HG03159 (cell line): ENCODE measurements around the gene SPTBN4.
"Not testable (repeated sequence)": the region's sequence is repeated elsewhere in the genome, so short reads cannot be mapped to it uniquely, and the experiment has no call there.

Source experiments
- ATAC-seq: cut with Tn5 transposase; IDR thresholded peaks from one replicate; pipeline ENCODE4 v1.9.1; 2021; ENCODE audit warnings: mild to moderate bottlenecking, moderate library complexity; ENCODE audit not compliant: unreplicated experiment

Gene SPTBN4

DNA sequence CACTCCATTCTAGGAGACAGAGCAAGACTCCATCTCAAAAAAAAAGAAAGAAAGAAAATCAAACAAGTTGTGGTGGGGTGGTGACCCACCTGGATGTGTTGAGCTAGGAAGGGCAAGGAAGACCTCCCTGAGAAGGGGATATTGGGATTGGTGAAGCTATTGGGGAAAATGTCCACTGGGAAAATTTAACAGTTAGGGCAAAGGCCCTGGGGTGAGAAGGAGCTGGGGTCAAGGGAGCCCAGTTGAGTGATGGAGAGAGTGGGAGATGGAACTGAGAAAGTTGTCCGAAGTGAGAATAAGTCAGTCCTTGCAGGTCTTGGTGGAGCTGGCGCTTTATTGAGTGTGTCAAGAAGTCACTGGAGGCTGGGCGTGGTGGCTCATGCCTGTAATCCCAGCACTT lies 28.5 kb upstream of the SPTBN4 start:
- no peak for ATAC-seq

DNA sequence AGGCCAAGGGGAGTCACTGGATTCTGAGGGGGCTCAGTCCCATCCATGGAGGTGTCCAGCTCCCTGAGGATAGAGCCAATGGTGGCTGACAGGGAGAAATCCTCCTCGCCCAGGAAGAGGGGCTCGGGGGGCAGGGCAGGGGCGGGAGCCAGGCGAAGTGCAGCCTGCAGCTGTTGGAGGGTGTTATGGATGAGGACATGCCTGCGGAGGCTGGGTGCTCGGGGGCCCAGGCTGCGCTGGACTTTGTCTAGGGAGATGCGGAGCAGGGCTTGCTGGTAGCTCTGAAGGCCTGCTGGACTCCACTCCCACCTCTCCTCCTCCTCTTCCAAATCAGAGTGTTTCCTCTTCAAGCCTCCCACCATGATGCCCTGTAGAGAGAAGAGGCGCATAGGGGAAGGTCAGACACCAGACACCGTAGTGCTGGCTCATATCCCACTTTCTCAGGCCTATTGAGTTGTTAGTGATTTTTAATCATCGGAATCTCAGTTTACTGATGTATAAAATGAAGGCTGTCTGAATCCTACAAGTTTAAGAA lies 25.0 kb upstream of the SPTBN4 start:
- ATAC-seq = no peak

GRCh38 chr19:40442328-40443130 lies 24.3 kb upstream of the SPTBN4 start:
- ATAC-seq = no peak

GRCh38 chr19:40443131-40443999 lies 23.4 kb upstream of the SPTBN4 start:
- peak; percentile 70 for ATAC-seq

GRCh38 chr19:40444000-40444824 lies 22.6 kb upstream of the SPTBN4 start, which contains the start of gene SERTAD3:
SERTAD3 (minus strand) TSS chr19:40444335; CDS start chr19:40442080, 2,255 bp downstream.
- peak; percentile 66 for ATAC-seq

GRCh38 chr19:40444825-40445312 lies 21.9 kb upstream of the SPTBN4 start:
- no peak for ATAC-seq

DNA sequence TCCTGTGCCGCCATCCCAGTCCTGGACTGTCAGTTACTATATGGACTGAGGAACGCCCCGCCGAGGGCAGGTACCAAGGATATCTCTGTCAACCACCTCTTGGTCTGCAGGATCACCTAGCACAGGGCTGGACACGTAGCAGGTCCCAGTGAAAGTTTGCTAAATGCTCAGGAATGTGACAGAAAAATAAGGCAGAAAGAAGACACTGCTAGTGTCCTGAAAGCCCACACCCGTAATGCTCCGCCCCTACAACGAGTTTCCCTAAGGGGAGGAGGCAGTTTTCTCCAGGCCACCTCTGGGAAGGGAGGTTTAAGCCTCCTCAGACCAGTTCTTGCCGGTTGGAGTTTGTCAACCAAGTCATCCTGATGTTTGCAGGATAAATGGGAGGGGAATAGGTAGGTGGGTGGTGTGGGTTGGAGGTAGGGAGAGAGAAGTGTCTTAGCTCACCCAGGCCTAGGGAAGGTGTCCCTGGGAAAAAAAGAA lies 21.0 kb upstream of the SPTBN4 start:
- ATAC-seq = no peak

DNA sequence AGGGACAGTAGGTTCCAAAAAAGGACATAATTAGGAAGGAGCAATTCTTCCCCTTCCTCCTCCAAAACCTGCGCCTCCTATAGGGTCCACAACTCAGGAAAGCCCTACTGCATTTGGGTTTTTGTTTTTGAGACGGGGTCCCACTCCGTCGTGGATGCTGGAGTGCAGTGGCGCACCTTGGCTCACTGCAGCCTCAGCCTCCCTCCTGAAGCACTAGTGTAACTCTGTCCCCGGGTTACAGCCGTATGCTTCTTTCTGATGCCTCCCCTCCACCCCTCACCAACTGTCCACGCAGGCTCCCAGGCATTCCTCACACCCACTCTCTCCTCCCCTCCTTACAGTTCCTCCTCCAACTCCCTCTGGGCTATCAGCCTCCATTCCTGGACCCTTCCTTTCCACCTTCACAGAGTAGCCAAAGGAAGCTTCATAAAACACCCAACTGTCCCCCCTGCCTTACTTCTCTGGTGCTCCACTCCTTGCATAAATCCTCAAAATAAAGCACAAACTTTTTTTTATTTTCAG lies 20.5 kb upstream of the SPTBN4 start:
- ATAC-seq = no peak

DNA sequence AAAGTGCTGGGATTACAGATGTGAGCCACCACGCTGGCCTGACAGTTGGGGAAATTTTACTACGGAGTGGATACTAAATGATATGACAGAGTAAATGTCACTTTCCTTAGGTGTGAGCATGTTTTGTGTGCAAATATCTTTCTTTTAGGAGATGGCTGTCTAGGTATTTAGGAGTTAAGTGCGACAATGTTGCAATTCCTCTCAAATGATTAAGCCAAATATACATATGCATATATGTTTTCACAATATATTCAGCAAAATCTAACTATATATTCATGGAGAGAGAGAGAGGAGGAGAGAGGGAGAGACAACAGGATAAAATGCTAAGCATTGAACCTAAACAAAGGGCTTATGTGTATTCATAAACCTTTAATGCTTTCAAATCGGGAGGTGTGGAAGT lies 17.3 kb upstream of the SPTBN4 start:
- ATAC-seq = no peak

- no peak for ATAC-seq
Measured at GRCh38 chr19:40450664-40451063, 16.1 kb upstream of the SPTBN4 start.

DNA sequence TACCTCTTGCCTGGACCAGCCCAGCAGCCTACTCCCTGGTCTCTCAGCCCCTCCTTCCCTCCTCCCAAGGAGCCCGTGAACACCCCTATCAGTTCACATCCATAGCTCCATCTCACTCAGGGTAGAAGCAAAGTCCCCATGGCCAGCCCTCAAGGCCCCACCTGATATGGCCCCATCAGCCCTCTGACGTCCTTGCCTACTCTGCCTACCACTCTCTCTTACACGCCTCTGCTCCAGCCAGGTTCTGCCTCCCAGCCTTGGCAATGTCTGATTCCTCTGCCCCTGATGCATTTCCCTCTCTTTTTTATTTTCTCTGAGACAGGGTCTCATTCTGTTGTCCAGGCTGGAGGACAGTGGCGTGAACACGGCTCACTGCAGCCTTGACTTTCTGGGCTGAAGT lies 14.8 kb upstream of the SPTBN4 start:
- no peak for ATAC-seq

- ATAC-seq = no peak
Measured at GRCh38 chr19:40453151-40453735, 13.6 kb upstream of the SPTBN4 start.

DNA sequence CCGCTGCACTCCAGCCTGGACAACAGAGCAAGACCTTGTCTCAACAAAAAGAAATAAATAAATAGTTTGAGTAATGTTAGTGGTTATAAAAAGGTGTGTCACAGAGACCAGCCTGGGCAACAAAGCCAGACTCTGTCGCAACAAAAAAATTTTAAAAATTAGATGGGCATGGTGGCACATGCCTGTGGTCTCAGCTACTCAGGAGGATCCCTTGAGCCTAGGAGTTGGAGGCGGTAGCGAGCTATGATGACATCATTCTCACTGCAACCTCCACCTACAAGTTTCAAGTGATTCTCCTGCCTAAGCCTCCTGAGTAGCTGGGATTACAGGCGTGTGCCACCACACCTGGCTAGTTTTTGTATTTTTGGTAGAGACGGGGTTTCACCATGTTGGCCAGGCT lies 12.9 kb upstream of the SPTBN4 start:
- not testable (repeated sequence) for ATAC-seq

DNA sequence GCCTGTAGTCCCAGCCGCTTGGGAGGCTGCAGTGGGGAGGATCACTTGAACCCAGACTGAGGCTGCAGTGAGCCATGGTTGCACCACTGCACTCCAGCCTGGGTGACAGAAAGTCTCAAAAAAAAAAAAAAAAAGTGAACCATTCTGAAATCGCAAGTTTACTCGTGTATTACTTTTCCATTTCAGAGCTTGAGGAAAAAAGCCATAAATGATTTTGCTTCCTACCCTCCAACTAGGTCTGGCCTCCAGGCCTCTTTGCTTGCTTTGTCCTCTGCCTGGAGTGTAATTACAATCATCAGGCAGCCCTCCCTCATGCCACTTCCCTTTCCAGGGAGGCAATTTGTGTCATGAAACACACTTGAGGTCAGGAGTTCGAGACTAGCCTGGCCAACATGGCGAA lies 9.8 kb upstream of the SPTBN4 start:
- ATAC-seq = no peak

DNA sequence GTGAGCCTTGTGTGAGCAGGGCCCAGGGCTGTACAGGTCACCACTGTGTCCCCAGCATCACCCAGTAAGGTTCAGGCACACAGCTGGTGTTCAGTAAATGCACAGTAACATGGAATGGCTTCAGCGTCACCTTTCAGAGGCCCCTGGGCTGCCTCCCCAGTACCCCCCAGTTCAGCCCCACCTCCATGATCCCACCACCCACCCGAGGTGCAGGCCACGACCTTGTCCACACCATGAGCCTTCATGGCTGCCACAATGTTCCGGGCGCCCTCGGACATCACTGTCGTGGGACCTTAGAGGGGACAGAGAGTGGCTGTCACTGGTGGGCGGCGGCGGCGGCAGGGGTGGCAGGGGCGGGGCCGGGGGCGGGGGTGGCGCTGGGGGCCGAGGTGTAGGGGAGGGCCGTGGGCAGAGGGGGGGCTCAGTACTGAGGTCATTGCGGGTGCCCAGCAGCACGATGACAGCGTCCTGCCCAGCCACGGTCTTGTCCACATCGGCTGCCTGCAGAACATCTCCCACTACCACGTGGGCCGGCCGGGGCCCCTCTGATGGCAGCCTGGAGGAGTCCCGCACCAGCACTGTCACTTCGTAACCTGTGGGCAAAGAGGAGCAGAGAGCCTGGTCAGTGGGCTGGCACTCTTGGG lies 8.7 kb upstream of the SPTBN4 start:
- no peak for ATAC-seq

DNA sequence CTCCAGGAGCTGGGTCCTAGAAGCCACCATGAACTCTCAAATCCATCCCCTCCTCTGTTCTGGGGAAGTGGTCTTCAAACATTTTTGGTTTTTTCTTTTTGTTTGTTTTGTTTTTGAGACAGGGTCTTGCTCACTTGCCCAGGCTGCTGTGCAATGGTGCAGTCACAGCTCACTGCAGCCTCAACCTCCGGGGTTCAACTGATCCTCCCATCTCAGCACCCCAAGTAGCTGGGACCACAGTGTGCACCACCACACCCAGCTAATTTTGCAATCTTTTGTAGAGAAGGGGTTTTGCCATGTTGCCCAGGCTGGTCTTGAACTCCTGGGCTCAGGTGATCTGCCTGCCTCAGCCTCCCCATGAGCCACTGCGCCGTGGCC lies 8.2 kb upstream of the SPTBN4 start:
- no peak for ATAC-seq

- no peak for ATAC-seq
Measured at GRCh38 chr19:40460185-40460584, 6.6 kb upstream of the SPTBN4 start.

GRCh38 chr19:40461669-40462221 lies 5.1 kb upstream of the SPTBN4 start:
- no peak for ATAC-seq

DNA sequence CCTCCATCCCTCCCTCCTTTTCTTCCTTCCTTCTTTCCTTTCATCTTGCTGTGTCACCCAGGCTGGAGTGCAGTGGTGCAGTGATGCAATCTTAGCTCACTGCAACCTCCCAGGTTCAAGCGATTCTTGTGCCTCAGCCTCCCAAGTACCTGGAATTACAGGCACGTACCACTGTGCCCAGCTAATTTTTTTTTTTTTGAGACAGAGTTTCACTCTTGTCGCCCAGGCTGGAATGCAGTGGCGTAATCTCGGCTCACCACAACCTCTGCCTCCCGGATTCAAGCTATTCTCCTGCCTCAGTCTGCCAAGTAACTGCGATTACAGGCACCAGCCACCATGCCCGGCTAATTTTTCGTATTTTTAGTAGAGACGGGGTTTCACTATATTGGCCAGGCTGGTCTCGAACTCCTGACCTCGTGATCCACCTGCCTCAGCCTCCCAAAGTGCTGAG lies 3.2 kb upstream of the SPTBN4 start:
- ATAC-seq = not testable (repeated sequence)
